HG02970 (cell line): ENCODE measurements around the gene ABHD8.

Source experiments
- ATAC-seq: cut with Tn5 transposase; IDR thresholded peaks from one replicate; pipeline ENCODE4 v1.9.1; 2021; ENCODE audit warnings: mild to moderate bottlenecking, moderate library complexity, moderate number of reproducible peaks; ENCODE audit not compliant: unreplicated experiment, low FRiP score

The ABHD8 gene

DNA sequence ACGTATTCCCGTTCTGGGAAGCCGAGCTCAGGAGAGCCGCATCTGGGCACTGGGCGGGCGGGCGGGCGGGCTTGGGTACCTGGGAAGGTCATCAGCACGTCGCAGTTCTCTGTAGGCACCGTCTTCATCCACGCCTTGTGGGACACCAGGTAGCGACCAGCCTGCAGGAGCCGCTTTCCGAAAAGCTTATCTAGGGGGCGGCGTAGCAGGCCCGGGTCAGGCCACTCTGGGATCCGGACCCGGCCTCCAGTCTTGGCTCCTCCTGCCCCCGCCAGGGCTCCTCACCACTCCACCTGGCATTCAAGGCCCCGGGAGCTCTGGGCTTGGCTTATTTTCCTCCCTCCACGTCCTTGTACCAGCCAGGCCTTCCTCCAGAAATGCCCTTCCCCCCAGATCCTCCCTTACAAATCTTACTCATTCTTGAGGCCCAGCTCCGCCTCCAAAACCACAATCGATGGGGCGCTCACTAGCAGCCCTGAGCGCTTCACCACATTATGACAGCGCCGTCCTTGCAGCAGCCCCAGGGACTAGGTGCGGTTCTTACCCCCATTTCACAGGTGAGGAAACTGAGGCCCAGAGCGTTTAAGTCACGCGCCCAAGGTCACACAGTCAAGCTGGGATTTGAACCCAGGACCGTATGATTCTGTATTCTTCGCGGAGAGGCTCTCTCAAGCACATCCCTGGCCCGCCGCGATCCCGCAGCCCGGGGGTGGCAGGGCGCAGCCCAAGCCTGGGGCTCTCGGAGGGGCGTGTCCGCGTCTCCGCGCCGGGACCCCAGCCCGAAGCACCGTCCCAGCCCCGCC, 30.6 kb upstream of the ABHD8 start:
- no peak for ATAC-seq

DNA sequence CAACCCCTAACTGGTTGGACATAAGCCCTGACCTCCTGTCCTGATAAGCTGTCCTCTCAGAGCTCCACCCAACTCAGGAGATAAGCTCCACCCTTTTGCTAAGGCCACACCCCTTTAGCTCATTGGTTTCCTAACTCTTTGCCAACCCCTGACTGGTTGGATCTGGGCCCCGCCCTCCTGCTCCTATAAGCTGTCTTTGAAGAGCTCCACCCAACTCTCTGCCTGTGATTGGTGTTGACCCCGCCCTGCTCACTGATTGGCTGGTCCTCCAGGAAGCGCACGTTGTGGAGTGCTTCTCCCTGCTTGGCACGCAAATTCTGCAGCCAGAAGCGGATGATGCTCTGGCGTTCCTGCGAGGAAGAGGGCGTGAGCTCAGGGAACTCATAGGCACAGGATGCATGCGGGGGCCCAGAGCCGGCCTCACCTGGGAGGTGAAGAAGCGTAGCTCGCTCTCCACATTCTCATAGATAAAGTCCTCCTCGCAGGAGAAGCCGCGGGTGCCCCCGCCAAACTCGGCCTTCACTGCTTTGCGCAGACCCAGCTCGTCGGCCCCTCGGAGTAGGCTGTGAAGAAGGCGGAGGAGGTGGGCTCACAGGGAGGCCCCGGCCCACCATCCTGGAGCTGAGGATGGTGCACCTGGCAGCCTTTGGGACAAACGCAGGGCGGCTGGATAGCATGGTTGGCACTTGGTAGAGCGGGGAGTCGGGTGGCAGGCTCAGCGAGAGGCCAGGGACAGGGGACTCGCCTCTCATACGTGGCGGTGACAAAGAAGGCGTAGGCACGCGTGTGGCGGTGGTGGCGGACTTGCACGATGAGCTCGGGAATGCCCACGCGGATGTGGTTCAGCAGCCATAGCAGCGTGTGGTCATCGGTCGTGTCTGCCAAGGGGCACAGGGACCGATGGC, 29.7 kb upstream of the ABHD8 start:
- ATAC-seq: no peak

DNA sequence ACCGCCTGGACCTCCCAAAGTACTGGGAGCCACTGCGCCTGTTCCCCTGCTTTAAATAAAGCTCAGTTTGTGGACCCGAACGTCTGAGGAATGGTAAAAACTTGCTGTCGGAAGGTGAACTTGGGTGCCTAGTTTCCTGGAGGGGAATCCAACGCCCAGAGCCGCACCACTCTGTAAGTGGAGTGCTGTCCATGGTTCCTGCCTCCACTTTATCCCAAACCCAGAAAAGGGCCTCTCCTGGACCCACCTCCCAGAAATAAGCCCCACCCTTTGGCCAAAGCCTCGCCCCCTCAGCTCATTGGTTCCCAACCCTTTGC, 29.1 kb upstream of the ABHD8 start:
- ATAC-seq: no peak

DNA sequence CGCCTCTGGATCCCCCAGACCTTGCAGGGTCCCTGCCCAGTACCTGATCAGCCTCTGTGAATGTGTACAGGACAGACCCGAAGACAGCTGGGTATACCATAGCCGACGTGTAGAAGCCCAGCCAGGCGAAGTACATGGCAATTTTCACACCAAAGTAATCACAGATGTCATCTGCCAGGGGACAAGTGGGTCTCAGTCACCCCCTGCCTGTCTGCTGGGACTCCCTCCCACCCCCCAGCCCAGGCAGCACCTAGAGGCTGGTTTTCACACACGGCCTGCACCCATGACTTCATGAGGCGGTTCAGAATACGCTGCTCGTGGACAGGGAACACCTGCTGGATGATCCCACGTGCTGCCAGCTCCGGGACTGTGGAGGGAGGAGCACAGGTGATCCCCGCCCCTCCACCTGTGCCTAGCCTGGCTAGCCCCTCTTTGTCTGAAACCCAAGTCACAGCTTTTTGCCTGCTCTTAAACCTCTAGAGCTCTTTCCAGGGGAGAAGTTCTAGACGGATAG, 27.9 kb upstream of the ABHD8 start:
- no peak for ATAC-seq

DNA sequence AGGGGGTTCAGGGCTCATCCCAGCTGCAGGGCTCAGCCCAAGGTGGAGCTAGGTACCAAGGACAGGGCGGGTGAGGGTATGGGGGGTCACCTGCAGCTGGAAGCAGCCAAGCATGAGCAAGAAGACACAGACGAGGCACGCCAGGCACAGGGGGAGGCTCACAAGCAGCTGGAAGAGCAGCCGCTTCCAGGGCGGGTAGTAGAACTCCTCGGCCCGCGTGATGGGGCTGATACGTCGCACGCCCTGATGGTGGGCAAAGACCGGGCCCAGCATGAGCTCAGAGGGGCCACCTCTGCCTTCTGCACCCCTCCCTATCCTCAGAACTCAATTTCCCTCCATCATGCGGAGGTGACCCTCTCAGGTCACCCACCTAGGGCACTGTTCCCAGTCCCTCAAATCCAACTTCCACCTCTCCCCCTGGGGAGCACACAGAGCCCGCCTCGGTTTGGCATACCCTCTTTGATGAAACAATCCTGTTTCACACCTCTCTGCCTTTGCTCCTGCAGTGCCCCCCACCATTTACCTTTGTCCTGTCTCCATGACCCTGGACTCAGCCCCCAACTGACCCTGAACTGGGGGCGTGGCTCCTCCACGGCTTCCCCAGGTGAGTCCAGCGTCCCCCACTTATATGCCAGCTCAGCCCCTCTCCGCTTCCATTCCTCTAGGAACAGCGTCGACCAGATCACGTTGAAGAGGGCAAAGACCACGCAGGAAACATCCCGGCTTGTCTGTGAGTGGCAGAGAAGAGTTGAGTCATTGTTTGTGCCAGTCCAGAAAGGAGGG, 27.2 kb upstream of the ABHD8 start:
- no peak for ATAC-seq

GRCh38 chr19:17329366-17330261, 26.4 kb upstream of the ABHD8 start:
- no peak for ATAC-seq

DNA sequence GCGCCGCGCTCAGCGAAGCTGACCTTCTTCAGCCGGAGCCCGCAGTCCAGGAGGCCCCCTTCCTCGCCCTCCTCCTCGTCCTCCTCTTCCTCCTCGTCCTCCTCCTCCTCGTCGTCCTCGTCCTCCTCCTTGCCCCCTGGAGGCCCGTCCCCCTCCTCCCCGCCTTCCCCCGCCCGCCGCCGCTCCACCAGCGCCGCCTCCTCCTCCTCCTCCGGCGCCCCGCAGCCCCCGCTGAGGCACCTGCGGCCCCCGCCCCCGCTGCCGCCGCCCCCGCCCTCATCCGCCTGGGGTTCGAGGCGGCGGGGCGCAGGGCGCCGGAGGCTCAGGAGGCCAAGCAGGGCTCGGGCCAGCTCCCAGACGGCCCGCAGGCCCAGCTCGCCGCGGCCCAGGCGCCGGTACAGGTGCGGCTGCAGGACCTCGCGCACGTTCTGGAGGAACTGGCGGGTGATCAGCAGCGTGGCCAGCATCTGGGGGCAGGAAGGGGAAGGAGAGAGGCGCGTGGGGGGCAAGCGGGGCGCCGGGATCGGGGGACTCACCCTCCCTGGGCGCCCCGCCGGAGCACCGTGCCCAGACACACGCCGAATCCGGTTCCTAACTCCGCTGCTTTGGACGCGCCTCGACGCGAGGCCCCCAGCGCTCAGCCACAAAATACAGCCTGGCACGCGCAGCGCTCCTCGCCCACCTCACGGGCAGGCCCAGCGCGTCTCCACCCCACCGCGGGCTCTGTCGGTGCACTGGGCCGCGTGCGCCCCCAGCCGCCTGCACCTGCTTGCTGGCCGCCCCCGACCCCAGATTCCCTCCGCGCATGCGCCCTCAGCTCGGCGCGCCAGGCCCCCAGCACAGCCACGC, 25.5 kb upstream of the ABHD8 start:
- ATAC-seq: no peak

DNA sequence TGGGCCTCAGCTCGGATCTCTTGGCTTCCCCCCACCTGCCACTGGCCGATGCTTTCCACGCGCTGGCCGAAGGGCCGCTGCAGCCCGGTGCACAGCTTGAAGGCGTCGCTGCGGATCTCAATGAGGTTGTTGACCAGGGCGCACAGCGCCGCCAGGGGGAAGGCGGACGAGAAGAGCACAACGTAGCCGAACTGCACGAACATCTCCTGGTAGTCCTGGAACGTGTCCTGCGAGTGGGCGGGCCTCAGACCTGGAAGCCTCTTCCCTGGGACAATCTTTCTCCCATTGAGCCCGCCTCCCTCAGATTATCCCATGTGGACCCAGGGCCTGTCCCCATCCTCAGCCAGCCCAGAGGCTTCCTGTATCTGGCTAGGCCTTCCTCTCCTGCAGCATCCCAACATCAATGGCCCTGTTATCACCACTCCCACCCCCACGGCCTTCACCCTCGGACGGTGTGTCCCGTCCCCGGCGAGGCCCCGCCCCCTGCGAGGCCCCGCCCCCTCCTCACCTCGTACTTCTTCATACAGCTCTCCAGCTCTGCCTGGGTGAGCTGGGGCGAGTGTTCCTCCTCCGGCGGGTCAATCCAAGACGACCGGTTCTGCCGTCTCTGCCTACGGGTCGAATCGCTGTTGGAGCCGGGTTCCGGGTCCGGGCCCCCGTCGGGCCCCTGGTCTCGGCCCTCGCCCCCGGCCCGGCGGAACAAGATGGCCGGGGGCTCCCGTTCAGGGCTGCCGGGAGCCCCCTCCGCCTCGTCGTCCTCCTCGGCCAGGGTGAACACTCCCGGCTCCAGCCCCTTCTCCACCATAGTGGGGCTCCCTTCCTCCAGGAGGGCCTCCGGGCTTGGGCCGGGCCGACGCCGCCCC, 24.7 kb upstream of the ABHD8 start:
- no peak for ATAC-seq

GRCh38 chr19:17327068-17327653, 23.9 kb upstream of the ABHD8 start:
- ATAC-seq: no peak

DNA sequence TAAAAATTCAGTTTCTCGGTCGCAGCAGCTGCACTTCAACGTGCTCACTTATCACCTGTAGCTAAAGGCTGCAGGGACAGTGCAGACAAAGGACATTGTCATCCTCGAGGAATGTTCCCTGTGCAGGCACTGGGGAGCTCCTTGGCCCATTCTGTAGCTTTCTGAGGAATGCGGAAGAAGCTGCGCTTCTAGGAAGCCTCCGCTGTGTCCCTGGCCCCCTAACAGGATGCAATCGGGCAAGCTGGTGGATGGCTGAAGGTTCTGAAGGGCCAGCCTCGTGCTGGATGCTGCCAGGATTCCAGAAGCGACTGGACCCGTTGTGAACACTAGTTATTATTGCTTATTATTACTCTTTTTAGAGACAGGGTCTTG, 23.4 kb upstream of the ABHD8 start:
- ATAC-seq: no peak

DNA sequence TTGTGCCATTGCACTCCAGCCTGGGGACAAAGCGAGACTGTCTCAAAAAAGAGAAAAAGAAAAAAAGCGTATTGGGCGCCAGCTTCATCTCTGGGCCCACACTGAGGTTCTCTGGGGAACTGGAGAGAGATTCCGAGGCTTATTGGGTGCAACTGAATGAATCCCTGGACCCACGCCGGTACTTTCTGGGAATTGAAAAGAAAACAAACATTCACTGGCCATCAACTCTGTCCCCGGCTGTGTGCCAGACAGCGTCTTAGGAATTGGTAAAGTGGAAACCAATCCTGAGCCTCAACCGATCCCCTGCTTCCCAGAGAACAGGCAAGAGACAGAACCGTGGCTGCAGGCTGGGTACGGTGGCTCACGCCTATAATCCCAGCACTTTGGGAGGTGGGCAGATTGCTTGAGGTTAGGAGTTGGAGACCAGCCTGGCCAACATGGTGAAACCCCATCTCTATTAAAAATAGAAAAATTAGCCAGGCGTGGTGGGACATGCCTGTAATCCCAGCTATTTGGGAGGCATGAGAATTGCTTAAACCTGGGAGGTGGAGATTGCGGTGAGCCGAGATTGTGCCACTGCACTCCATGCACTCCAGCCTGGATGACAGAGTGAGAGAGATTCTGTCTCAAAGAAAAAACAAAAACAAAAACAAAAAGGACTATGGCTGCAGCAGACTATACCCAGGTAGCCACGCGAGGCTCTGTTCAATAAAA, 22.8 kb upstream of the ABHD8 start:
- ATAC-seq: no peak

GRCh38 chr19:17325133-17325532, 21.9 kb upstream of the ABHD8 start:
- ATAC-seq: no peak

GRCh38 chr19:17324357-17325114, 21.3 kb upstream of the ABHD8 start:
- no peak for ATAC-seq

DNA sequence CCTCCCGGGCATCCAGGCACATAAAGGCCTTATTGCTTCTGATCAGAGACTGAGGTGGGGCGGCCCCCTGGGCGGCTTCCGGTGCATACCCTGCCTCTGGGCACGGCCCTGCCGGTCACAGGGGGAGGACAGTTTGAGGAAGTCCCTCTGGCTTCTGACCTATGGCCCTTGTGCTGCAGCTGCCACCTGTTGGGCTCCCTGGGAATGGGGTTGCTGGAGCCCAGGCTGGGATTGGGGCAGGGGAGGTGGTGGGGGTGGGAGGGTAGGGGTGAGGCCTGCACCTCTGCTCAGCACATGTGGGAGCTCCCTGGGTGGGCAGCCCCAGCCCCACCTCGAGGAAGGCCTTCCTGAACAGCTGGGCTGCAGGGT, 20.7 kb upstream of the ABHD8 start:
- ATAC-seq: no peak

GRCh38 chr19:17323300-17323963, 20.2 kb upstream of the ABHD8 start:
- ATAC-seq: no peak

DNA sequence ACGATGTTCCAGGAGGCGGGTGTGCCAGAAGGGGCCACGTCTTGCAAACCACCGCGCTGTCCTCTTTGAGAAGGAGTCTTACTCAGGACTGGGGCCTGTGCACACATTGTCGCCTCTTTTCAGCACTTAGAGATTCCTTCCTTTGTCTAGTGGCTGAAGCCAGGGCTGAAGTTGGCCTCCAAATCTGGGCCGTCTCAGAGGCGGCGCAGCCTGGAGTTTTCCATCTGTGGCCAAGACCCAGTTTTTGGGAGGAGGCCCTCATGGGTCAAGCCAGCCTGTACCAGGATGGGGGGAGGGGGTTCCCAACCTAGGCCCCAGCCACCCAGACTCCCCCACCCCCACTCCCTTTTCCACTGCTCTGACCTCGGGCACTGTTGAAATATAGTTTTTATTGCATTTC, 19.6 kb upstream of the ABHD8 start:
- no peak for ATAC-seq
